ENCODE results near the gene PLA2G4F. TPM values are rescaled to one million over a fixed set of nuclear protein-coding genes. Genes with fewer than 3 reads are reported as not detected.

The PLA2G4F gene
- total RNA-seq, 1 experiment from 2014 or later: 0.07 TPM

DNA sequence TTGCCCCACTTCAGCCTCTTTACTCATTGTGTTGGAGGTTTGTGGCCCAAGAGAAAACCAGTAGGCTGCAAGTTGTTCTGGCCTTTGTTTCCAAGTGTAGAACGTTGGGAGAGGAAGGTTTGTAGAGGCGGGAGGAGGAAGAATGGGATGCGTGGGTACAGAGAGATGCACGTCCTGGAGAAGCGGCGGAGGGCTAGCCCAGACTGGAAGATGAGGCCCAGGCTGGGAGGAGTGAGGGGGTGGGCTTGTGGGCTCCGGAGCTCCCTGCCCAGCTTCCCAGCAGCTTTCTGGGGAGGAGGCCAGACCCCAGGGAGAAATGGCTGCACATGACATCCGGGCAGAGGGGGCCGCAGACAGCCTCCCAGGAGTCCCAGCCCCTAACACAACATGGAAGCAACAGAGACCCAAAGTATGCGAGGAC lies 5.3 kb downstream of the PLA2G4F start:
- no peak for DNase-seq (ENCODE audit: low read depth)
- in situ Hi-C loops (cut with HindIII; ENCODE audit: low pct_unique_long_range_greater_than_20kb, low sequenced_read_pairs): no loop called here

DNA sequence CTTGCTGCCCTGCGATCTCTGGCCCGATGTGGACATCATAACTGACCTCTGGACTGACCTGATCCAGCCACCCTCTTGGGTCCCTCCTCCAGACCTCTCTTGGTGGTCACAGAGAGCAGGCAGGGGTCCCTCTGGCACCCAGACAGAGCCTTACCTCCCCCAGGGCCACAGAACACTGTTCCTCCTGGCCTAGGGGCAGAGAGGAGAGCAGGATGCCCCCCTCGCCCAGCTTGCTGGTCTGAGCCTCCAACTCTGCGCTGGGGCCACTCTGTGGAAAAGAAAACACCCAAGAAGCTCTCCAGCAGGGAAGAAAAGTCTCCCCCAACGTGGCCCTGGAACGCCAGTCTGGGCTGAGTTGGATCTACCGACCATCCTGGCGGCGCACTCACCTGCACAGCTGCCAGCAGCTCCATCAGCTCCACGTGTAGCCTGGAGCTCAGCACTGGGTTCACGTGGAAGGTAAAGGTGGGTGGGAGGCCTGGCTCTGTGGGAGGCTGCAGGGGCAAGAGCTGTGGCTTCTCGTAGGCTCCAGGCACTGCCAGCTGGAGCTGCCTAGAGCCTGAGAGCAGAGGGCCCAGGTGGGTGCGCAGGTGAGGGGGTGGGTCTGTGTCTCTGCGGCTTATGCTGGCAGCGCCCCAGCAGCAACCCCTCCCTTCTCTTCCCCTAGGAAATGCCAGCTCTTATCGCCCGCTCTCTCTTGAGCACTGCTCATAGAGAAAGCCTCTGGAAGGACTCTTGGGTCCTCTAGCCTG lies 6.0 kb downstream of the PLA2G4F start:
- DNase-seq (ENCODE audit: low read depth): no peak
- in situ Hi-C loops (cut with HindIII; ENCODE audit: low pct_unique_long_range_greater_than_20kb, low sequenced_read_pairs): no loop called here

DNA sequence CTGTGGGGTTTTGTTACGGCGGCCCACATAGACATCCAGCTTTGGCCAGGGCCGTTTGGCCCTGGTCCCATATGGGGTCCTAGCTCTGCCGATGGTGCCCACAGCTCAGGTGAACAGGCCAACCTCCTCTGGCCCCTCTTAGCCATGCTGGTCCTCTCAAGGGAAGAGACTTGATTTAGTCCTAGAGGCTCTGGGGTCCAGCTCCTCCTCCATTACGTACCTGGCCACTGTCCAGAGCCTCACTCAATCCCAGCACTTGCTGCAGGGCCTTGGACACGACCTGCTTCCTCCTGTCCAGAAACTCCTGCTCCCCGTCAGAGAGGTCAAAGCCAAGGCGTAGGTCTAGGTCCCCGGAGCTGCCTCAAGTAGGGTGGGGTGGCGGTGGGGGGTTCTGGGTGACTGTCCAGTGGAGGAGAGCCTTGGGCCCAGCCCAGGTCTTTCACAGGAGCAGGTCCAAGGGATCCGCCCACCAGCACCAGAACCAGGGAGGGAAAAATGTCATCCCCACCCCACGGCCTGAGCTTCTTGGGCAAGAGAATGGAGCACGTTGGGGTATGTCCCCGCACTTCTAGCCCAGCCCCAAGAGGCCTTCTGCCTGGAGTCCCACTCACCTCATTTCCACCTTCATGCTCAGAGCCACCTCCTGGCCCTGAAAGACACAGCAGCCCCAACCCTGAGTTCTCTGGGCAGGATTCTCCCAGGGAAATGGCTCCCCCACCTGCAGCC lies 6.8 kb downstream of the PLA2G4F start:
- in situ Hi-C loops (cut with HindIII; ENCODE audit: low pct_unique_long_range_greater_than_20kb, low sequenced_read_pairs): no loop called here
- no peak for DNase-seq (ENCODE audit: low read depth)

DNA sequence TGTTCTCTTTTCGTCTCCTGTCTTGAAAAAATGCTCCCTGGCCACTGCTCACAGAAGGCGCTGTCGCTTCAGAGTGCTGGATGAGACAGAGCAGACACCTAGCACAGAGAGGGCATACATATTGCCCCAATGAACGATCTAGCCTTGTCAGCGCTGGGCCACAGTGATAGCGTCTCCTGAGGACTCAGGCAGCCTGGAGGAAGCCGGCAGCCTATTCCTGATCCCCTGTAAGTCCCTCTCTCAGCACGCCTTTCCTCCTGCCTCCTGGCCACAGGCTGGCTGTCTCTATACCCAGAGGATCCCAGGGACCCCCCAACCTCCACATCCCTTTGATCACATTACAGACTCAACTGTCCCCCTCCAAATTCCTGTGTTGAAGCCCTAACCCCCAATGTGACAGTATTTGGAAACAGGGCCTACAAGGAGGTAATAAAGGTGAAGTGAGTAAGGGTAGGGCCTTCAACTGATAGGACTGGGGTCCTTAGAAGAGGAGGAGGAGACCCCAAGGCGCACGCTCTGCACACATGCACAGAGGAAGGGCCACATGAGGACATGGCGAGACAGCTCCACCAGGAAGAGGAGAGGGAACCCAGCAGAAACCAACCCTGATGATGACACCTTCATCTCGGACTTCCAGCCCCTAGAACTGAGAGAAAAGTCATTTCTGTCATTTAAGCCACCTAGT lies 7.5 kb downstream of the PLA2G4F start:
- no peak for DNase-seq (ENCODE audit: low read depth)
- in situ Hi-C loops (cut with HindIII; ENCODE audit: low pct_unique_long_range_greater_than_20kb, low sequenced_read_pairs): no loop called here

DNA sequence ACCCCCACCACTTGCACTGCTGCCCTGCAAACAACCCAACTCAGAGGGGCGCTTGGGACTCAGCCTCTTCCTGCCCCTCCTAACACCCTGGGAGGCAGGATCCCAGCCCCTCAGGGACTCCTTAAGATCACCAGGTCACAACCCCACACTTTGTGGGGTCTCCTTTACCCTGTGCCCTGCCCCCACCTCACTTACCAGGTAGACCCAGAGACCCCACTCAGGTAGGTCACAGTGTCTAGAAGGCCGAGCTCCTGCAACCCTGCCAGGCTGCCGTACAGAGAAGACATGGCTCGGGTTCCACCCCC lies 9.1 kb downstream of the PLA2G4F start:
- in situ Hi-C loops (cut with HindIII; ENCODE audit: low pct_unique_long_range_greater_than_20kb, low sequenced_read_pairs): no loop called here
- no peak for DNase-seq (ENCODE audit: low read depth)

DNA sequence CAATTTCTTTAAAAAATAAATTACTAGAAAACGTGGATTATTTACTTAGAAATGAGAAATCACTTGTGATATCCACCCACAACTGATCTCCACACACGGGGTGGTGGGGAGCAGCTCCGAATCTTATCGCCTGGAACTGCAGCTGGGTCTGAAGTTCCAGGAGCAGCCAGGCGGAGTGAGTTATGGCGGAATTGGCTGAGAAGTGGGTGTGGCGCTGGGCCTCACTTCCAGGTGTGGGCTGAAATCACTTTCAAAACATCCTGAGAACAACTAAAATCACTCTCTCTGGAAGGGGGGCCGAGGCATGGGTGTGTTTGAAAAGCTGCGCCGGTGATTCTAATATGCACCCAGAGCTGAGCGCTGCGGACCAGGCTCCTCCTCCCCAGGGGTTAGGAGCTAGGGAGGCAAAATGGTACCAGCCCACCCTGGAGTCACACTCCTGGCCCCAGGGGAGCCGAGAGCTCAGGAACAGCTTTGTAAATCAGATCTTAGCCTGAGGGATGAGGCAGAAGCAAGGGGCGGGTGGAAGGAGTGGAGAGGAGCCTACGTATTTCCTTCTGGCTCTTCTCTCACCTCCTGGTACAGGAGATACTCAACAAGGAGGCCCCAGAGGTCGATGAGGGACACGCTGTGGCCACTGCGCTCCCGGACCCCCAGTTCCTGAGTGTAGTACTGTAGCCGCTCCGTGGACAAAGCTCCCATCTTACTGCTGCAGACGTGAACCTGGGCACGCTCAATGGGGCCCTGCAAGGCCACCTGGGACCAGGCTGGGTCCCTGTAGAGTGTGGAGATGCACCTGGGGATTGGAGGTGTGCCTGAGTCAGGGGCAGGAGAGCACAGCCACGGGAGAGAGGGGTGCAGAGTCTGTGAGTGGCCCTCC lies 9.6 kb downstream of the PLA2G4F start:
- no peak for DNase-seq (ENCODE audit: low read depth)
- in situ Hi-C loops (cut with HindIII; ENCODE audit: low pct_unique_long_range_greater_than_20kb, low sequenced_read_pairs): no loop called here

DNA sequence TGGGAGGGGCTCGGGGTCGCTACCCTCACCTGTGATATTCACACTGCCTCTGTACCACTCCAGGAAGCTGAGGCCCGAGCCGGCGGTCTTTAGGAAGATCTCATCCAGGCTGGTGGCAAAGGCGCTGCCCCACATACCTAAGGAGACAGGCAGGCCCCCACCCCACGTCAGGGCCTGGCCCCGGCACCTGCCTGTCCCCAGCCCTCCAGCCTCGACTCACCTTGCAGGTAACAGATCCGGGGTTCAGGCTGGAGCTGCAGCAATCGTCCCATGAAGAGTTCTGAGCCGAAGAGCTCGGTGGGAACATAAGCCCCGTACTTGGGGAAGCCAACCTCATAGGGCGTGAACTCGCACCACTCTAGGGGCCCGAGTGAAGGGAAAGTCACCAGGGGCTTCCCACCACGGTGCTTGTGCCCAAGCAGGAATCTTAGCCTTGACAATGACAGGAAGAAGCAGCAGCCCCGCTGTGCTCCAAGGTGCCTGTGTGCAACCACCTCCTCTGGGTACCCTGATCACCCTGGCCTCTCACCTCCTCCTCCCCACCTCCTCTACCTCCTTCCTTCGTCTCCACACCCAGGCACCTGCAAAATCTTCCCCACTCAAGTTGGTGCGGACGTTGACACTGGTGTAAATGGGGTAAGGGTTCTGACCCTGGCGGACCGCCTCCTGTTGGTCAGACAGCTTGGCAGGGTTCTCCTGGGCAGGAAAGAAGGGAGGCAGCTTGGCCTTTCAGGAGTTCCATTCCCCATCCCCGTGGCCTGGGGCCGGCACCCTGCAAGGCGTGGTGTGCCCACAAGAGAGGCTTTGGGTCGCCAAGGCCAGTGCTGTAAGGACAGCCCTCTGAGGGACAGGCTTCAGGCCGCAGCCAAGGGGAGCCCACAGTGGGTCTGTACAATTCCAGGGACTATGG lies 10.6 kb downstream of the PLA2G4F start:
- in situ Hi-C loops (cut with HindIII; ENCODE audit: low pct_unique_long_range_greater_than_20kb, low sequenced_read_pairs): no loop called here
- DNase-seq (ENCODE audit: low read depth): no peak

DNA sequence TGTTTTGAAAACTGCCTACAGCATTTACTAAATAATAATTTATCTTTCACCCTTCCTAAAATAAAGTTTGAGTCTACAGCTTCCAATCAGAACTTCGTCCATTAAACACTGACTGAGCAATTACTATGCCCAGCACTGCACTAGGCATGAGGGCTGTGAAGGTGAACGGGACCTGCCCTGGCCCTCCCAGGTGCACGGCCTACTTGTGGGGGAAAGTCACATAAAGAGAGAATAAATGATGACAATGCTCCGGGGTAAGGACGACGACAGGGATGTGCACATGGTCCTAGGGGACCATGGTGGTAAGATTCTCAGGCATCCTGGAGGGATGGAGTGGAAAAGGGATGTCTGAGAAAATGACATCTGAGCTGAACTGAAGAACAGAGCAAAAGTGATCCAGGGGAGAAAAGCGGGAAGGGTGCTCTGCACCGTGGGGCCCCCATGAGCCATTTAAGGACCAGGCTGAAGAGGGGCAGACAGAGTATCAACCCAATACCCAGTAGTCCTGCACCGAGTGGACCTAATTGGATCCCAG lies 11.5 kb downstream of the PLA2G4F start:
- in situ Hi-C loops (cut with HindIII; ENCODE audit: low pct_unique_long_range_greater_than_20kb, low sequenced_read_pairs): no loop called here
- no peak for DNase-seq (ENCODE audit: low read depth)

DNA sequence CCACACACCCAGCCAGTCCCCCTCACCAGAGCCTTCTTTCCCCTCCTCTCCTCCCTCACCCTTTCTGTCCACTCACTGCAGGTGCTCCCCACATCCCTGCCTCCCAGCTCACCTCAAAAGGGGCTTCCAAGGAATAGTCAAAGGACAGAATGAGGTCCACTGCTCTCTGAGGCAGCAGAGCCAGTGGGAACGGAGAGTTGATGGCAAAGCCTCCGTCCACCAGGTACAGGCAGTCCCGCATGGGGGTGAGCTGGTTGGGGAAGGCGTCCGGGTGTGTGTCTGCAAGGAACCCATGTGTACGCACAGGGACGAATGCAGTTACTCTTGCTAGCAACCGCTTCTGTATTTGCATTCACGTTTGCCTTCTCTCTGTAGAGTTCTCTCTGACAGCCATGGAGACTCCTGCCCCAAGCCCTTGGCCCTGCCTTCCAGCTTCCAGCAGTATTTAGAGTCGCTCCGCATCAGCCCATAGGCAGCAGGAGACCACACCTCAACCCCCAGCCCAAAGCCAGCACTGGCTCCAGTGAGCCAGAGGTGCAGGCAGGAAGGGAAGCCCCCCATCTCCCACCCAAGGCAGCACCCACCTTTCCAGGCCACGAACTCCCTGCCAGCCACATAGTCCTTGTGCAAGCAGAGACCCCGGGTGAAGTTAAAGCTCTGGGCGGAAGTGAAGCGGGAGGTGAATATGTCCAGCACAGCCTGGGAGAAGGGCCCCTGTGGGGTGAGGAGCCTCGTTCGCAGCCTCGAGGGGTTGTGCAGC lies 12.4 kb downstream of the PLA2G4F start:
- no peak for DNase-seq (ENCODE audit: low read depth)
- in situ Hi-C loops (cut with HindIII; ENCODE audit: low pct_unique_long_range_greater_than_20kb, low sequenced_read_pairs): no loop called here

DNA sequence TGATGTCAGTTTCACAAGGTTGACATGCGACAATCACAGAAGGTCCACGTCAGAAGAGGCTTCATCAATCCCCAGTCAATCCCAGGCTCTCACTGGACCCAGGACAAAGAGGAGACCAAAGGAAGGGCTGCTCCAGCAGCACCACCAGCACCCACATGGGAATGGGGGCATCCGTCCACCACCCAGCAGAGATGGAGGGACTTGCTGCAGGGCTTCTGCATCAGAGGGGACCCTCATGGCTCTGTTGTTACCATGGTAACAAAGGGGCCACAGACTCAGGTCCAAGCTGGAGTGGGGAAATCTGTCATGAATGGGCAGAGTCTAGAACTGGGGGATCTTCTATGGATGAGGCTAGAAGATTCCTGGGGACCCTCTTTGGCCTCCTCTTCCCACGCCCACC lies 13.1 kb downstream of the PLA2G4F start:
- in situ Hi-C loops (cut with HindIII; ENCODE audit: low pct_unique_long_range_greater_than_20kb, low sequenced_read_pairs): no loop called here
- DNase-seq (ENCODE audit: low read depth): no peak

DNA sequence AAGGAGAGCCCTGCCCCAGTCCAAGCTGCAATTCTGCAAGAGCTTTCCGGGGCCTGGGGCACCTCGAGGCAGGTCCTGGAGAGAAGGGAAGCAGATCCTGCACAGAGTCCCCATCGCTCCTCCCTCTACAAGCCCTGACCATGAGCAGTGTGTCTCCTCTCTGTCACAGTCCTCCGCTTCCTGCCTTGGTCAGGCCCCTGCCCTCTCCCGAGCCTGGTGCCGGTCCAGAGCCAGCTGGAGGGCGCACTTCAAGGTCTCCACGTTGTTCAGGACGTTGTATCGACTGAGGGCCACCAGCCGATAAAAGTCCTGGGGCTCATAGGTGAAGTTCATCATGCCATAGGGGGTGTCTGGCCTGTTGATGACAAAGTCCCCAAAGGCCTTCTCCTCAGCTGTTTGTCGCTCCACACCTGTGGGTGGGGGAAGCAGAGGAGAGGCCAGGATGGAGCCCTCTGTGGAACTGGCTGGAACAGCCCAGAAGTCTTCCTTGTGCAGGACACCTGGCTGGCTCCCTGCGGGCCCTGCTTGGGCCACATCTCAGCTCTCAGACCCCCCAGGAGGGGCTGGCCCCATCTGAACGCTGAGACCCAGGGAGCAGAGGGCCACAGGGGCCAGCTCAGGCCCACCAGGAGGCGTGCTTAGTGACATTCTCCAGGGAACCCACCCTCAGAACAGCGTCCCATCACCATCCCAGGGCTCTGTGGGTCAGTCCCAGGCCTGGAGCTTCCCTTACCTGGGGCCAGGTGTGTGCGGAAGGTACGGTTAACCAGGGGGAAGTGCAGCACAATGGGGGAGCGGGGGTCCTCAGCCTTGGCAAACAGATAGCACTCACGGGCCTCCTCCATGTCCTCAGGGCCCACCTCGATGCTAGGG lies 14.4 kb downstream of the PLA2G4F start:
- in situ Hi-C loops (cut with HindIII; ENCODE audit: low pct_unique_long_range_greater_than_20kb, low sequenced_read_pairs): no loop called here
- DNase-seq (ENCODE audit: low read depth): no peak

DNA sequence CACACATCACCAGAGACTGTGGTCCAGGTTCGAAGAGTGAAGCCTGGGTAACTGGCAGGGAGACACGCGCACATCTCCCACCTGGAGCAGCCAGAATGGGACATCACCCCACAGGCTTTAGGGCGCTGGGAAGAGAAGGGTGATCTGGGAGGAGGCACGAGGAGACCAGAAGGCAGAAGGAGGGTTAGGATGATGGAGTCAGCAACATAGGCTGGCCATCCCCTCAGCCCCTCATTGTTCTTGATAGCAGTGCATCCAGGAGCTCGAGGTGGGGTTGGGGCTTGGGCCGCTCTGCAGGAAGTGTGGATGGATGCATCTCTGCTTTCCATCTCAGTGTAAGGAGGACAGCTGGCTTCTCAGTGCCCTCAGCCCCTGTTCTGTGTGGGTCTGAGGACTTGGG lies 15.2 kb downstream of the PLA2G4F start:
- no peak for DNase-seq (ENCODE audit: low read depth)
- in situ Hi-C loops (cut with HindIII; ENCODE audit: low pct_unique_long_range_greater_than_20kb, low sequenced_read_pairs): no loop called here

DNA sequence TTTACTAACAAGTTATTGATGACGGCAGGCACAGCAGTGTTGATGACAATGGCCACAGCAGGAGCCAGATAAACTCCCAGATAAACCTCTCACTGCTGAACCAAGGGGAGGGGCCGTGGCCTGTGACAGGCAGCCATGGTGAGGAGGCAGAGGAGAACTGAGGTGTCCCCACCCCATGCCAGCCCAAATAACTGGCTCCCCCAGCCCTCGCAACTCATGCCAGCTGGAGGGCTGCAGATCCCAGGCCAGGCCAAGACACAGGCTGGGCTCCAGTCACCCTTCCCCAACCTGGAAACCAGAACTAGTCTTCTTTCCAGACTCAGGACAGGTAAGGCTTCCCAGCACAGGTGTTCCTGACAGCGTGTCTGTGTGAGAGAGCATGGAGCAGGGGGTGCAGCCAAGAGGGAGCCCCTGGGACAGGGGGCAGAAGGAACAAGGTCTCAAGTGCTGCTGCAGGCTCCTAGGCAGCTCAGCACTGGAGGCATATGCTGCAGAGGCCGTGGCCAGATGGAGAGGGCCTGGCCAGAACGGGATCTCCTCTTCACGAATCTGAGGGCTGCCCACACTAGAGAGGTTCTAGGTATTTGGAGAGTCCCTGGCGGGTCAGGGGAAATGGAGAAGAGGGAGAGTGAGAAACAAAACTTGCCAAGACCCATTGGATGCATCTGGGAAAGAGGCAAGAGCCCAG lies 15.9 kb downstream of the PLA2G4F start:
- in situ Hi-C loops (cut with HindIII; ENCODE audit: low pct_unique_long_range_greater_than_20kb, low sequenced_read_pairs): no loop called here
- no peak for DNase-seq (ENCODE audit: low read depth)

DNA sequence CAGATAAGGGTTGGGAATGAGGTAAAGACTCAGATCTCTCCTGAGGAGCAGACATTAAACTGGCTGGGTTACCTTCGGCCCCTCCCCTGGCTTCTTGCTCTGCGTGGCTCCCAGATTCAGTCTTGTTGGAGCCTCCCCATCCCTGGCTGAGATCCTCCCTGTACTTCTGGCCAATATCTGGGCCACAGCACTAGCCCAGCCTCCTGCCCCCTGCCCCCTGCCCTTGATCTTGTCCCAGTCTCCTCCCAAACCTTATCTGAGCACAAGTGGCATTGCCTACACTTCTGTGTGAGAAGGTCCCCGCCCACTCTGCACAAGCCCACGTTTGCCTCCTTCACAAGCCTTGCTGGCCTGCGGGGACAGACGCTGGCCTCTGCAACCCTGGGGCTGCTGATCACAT lies 16.8 kb downstream of the PLA2G4F start:
- no peak for DNase-seq (ENCODE audit: low read depth)
- in situ Hi-C loops (cut with HindIII; ENCODE audit: low pct_unique_long_range_greater_than_20kb, low sequenced_read_pairs): no loop called here

DNA sequence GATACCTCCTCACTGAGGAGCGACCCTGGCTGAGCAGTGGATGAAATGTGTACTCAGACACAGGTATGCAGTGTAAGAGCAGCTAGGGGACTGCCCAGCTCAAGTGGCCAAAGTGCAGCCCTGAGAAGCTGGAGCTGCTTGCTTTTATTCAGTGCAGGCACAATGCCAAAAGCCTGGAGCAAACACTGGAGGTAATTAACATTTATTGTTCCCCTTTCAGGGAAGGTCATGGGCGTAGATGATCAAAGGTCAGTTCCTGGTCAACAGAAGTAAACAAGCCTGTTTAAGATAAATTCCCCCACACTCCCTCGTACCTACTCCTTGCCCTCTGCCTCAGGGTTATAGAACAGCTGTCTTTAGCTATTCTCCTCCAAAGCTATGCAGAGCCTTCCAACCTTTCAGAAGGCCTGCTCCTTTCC lies 17.5 kb downstream of the PLA2G4F start:
- in situ Hi-C loops (cut with HindIII; ENCODE audit: low pct_unique_long_range_greater_than_20kb, low sequenced_read_pairs): no loop called here
- DNase-seq (ENCODE audit: low read depth): no peak

Data from Caki2 (cell line).